LHCN-M2 (cell line): ENCODE results near the gene CASZ1. TPM values are rescaled to one million over a fixed set of nuclear protein-coding genes. Genes with fewer than 3 reads are reported as not detected.

Experiments
- DNase-seq: peaks from one replicate; pipeline ENCODE4 v3.0.0-alpha.2; 2012; ENCODE audit warnings: low read depth
- total RNA-seq: library from RNA; depleted of rRNA; stranded (reverse); fragments of >200 nt; gene quantifications from 2 replicates; pipeline ENCODE4 v1.2.3, GENCODE V29; 2014; rRNA removed

CASZ1 gene
- total RNA-seq, 1 experiment from 2014 or later, result 0.11 TPM

- DNase-seq, result no peak
Measured at GRCh38 chr1:10608690-10609089, 187.8 kb downstream of the CASZ1 start.

- DNase-seq, result no peak
Measured at GRCh38 chr1:10607228-10607627, 189.2 kb downstream of the CASZ1 start.

- no peak for DNase-seq
Measured at GRCh38 chr1:10606064-10606463, 190.4 kb downstream of the CASZ1 start.

- DNase-seq, result no peak
Measured at GRCh38 chr1:10604966-10605365, 191.5 kb downstream of the CASZ1 start.

- DNase-seq, result no peak
Measured at GRCh38 chr1:10602936-10603335, 193.5 kb downstream of the CASZ1 start.

- DNase-seq, result peak; percentile 46
Measured at GRCh38 chr1:10601342-10602070, 194.9 kb downstream of the CASZ1 start.

- DNase-seq, result peak; percentile 64
Measured at GRCh38 chr1:10599194-10599861, 197.1 kb downstream of the CASZ1 start.

- peak; percentile 30 for DNase-seq
Measured at GRCh38 chr1:10598389-10598702, 198.1 kb downstream of the CASZ1 start.

- DNase-seq, result no peak
Measured at GRCh38 chr1:10597492-10598388, 198.7 kb downstream of the CASZ1 start.

- no peak for DNase-seq
Measured at GRCh38 chr1:10596780-10597179, 199.7 kb downstream of the CASZ1 start.

GRCh38 chr1:10594595-10595223 lies 201.7 kb downstream of the CASZ1 start:
- DNase-seq, result no peak

- DNase-seq, result no peak
Measured at GRCh38 chr1:10593750-10594149, 202.7 kb downstream of the CASZ1 start.

- no peak for DNase-seq
Measured at GRCh38 chr1:10592373-10592772, 204.1 kb downstream of the CASZ1 start.

GRCh38 chr1:10591010-10591409 lies 205.4 kb downstream of the CASZ1 start:
- peak; percentile 28 for DNase-seq

- DNase-seq, result no peak
Measured at GRCh38 chr1:10589074-10589473, 207.4 kb downstream of the CASZ1 start.

- DNase-seq, result no peak
Measured at GRCh38 chr1:10588640-10589039, 207.8 kb downstream of the CASZ1 start.

Other genes with a start within 250 kb of the CASZ1 start
- 61.0 and 68.9 TPM in 2 replicates for gene TARDBP, start 216.0 kb upstream of the CASZ1 start, total RNA-seq